ENCODE results near the gene FGF23. TPM values are rescaled to one million over a fixed set of nuclear protein-coding genes. Genes with fewer than 3 reads are reported as not detected.

The FGF23 gene
- total RNA-seq, 2 donors from 2014 or later, result not detected

DNA sequence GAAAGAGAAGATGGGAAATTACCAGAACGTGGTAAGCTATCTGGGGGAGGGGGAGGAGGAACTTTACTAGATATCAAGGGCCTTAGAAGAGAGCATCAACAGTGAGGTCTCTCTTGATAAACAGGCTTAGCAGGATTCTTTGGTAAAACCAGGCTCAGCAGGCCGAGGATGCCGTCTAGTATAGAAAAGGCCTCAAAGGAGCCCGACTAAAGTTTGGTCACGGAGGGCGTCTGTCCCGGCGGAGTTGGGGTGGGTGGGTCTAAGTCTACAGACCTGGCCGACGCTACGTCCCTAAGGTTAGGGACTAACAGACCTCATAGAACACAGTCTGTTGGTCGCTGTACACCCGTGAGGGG is 59.0 kb downstream of the FGF23 start:
- Histone ChIP-seq H3K4me3 (no peak overlapping the region), H3K9me3 (no peaks in the 10 kb centered on the region), H3K36me3 (replicated peaks in 1 of 2; ENCODE audit: insufficient read depth in 1 of 2, low read depth in 2 of 2) (no peaks in the 10 kb centered on the region), H3K27ac (peak overlapping the region; percentile 50 to 85 (median 74)), H3K27me3 (no peaks in the 10 kb centered on the region), H3K4me1 (peaks cover 17% of the 10 kb centered on the region)
- DNase-seq, result no peak
- 0 to 1% methylated on average over 5 to 13 of the region's 13 CpGs for WGBS, 2 donors
- TF ChIP-seq CTCF (IDR thresholded peaks at IDR 0.05) (peak in 1 of 7 experiments; percentile 0), POLR2A (IDR thresholded peaks at IDR 0.05) (no peak)
- intact Hi-C loops (cut with DNase I), result no loop called here
- ATAC-seq, result peak; percentile 30

Other genes with a start within 250 kb of the FGF23 start
- gene CCND2, start 106.0 kb downstream of the FGF23 start, total RNA-seq, result 10 to 100 TPM; 32.2 to 88.7 TPM
- gene TIGAR, start 58.5 kb downstream of the FGF23 start, total RNA-seq, result 1 to 10 TPM in 1 of 2 donors, under 1 TPM in 1; 0.33 to 1.6 TPM
- gene FGF6, start 66.1 kb upstream of the FGF23 start, total RNA-seq, result not detected
- under 1 TPM; 0.26 to 0.33 TPM for gene RAD51AP1, start 159.2 kb upstream of the FGF23 start, total RNA-seq
- gene DYRK4, start 182.5 kb upstream of the FGF23 start, total RNA-seq, result 10 to 100 TPM in 1 of 2 donors, 1 to 10 TPM in 1; 7.9 to 13.2 TPM

All from body of pancreas (tissue), 4 donors.